Hippocampal formation (tissue), 2 donors: ENCODE measurements around the gene ANKRD11.

Experiments used
- DNase-seq, 2 donors: peaks; one replicate each; lab custom pipeline; 2025; lab: John Stamatoyannopoulos, UW

Gene ANKRD11

DNA sequence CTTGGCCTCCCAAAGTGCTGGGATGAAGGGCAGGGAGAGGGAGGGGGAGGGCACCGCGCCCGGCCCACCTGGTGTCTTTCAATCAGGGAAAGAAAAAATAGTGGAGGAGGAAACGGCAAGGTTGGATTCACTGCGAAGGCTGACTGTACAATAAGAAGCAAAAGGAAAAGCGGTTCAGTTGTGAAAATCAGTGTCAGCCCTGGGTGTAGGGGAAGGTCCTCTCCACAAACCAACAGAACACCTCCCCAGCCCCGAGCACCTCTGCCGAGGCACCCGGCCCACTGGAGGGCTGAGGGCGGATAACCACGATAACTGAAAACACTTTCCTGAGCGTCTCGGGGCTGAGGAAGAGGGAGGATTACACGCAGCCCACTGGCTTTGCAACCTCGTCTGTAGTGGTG, 16.4 kb upstream of the ANKRD11 start:
- no peak for DNase-seq

GRCh38 chr16:89506113-89506504, 15.7 kb upstream of the ANKRD11 start:
- no peak for DNase-seq

DNA sequence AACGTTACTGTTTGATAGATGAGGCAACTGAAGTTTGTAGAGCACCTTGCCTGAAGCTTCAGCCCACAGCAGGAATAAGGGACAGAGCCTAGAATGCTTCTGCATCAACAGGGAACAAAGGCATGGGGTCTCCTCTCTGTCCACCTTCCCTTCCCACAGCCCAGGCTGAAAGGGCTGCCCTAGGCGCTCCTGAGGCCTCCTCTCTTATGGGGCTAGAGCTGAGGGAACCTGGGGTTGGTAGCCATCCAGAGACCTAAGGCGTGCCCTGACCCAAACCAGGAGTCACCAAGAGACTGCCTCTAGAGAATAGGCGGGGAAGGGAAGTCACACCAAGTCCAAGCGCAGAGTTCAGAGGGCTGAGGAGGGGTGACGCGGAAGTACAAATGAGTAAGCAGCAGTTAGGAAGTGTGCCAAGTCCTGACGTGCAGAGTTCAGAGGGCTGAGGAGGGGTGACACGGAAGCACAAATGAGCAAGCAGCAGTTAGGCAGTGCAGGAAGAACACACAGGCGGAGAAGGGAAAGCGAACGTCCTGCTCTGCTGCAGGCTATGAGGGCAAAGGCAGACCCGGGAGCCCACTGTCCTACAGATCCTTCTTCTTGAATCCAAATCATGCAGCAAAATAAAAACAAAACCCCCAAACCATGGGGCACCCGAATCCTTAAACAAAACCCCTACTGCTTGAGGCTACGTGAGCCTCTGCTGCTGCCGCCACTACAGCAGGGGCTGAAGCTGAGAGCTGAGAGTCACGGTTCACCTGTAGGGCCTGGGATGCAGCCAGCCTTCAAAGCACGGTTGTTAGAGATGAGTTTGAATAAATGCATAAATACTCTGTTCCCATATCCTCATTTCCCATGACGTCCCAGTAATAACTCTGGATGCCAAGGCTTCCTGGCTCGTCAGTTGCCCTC, 15.1 kb upstream of the ANKRD11 start:
- DNase-seq = peak; percentile 25 to 50

- no peak for DNase-seq
Observed at GRCh38 chr16:89504091-89504490, 13.7 kb upstream of the ANKRD11 start.

GRCh38 chr16:89502081-89502843, 11.9 kb upstream of the ANKRD11 start:
- DNase-seq = no peak

- DNase-seq = no peak
Observed at GRCh38 chr16:89499767-89500166, 9.4 kb upstream of the ANKRD11 start.

DNA sequence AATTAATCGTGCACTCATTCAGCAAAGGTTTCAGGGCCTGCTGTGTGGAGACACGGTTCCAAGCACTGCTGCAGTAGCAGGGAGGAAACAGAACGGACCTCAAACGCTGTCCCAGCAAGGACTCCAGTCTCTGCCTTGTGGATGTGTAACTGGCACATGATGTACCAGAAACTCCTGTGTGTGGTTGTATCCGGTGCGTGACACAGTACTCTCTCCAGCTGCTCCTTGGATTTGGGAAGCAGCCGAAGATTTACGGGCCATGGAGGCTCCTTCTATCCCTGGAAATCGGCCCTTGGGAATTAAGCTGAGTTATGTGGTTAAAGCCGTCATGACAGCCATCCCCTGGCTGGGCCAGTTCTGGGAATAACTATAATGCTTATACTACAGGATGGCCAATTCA, 8.5 kb upstream of the ANKRD11 start:
- DNase-seq = no peak

DNA sequence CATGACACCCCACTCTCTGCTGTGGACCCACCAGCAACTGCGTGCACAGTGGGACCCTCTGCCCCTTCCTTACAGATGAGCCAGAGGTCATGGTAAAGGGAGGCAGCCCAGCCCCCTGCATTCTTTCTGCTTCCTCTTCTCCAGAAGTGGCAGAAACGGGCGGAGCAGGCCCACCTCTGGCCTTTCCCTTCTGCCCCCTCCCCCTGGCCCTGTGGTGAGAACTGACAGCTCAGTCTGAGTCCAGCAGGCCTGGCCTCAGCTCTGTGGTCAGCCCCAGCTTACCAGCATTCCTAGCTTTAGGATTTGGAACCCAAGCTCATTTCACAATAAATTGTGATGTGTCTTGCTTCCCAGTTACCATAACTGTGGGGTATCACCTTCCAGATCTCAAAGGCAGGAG, 4.8 kb upstream of the ANKRD11 start:
- DNase-seq = no peak

DNA sequence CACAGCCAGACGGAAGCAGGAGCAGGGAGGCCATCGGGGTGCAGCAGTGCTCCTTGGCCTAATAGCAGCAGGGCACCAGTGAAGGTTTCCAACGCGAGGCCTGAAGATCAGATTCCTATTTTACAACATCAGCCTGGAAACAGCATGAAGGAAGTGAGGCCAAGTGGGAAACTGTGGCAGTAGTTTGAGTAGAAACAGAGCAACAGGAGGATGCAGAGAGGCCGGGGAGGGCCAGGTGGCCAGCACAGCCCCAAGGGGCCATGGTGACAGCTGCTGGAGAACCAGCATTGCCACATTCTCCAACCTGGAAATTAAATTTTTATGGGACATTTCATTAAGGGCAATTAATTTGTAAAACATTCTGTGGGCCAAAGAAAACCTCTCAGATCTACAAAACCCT, 3.4 kb upstream of the ANKRD11 start:
- no peak for DNase-seq

DNA sequence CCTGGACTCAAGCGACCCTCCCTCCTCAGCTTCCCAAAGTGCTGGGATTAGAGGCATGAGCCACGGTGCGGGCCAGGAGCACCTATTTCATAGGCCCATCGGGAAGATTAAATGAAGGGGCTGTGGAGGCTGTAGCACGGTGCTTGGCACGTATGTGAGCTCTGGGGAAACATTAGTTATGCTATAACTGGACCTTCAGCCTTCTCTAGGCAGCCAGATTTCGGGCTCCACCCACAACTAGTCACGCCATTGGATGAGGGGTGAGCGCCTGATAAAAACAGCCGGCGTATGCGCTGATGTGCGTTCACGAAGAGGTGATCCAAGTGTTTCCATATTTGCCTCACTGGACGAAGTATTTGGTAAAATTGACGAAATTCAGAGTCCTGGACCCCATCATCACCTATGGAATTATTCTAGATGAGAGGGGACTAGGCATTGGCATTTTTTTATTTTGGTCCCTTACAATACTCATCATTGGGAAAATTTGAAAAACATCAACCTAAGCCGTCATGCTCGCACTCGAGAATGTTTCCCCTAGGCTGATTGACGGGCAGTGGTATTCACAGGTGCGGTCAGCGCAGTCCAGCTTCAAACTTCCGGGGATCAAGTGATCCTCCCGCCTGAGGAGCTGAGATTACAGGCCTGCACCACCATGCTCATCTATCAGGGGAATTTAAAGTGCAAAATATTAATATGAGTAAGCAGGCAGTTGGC, 1.8 kb upstream of the ANKRD11 start:
- DNase-seq = no peak

- no peak for DNase-seq
Observed at GRCh38 chr16:89491238-89491869, 993 bp upstream of the ANKRD11 start.

- DNase-seq = no peak
Observed at GRCh38 chr16:89489898-89490438, 393 bp downstream of the ANKRD11 start.

DNA sequence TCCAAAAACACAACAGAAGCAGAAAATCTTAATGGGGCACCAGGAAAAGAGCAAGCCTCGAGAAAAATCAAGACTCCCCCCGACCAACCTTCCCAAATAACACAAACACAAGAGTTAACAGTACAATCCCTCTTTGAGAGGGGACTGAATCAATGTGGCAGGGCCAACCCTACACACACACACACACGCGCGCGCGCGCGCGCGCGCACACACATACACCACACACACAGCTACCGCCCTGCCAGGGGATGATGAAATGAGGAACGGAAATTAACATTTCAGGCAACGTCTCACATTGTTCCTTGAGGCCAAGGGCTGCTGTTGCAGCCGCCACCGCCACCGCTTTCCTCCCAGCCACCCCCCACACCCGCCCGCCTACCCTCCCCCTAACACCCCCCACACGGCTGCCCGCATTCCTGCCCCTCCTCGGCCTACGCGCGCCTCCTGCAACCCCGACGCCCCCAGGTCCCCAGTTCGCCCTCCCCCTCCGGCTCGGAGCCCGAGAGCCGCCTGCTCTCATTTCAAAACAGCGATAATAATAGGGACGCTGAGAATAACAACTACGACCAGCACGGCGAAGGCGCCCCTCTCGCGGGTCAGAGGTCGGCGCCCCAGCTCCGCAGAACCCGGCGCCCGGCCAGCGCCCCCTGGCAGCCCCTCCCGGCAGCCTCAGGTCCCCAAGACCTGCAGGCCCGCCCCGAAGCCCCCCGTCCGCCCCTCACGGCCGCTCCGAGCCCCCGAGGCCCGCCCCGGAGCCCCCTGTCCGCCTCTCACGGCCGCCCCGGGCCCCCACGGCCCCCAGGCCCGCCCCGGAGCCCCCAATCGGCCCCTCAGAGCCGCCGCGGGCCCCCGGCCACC, 1.1 kb downstream of the ANKRD11 start:
- DNase-seq = peak; percentile 56 to 64

GRCh38 chr16:89485701-89486246, 4.6 kb downstream of the ANKRD11 start:
- no peak for DNase-seq

GRCh38 chr16:89484923-89485679, 5.3 kb downstream of the ANKRD11 start:
- DNase-seq = no peak

DNA sequence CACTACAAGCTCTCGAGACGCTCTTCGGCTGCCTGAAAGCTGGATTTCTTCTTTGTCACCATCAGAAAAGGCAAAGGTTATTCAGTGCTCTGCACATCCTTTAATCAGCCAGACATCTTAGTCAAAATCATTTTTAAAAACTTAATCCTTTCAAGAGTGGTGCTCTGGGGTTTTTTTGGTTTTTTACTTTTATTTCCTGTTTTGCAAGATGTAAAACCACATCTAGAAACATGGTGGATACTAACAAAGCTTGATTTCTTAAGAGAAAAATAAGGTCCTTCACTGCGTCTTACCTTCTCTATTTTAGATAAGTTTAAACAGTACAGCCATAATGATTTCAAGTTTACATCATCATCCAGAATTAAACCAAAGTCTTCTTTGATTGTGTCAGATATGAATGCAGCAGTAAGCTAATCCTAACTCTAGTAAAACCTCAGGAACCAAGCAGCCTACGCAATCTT, 6.3 kb downstream of the ANKRD11 start:
- no peak for DNase-seq

DNA sequence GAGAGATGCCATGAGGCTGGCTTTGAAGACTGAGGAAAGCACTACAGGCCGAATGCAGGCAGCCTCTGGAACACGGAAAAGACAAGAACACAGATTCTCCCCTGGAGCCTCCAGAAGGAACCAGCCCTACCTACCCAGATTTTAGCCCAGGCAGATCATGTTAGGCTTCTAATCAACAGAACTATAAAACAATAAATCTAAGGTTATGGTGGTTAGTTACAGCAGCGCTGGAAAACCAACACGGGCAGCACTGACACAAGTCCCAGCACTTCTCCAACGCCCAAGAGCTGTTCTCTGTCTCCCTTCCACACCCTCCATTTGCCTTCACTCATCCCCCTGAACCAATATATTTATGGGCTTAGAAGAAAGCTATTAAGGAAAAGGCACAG, 7.5 kb downstream of the ANKRD11 start:
- no peak for DNase-seq

DNA sequence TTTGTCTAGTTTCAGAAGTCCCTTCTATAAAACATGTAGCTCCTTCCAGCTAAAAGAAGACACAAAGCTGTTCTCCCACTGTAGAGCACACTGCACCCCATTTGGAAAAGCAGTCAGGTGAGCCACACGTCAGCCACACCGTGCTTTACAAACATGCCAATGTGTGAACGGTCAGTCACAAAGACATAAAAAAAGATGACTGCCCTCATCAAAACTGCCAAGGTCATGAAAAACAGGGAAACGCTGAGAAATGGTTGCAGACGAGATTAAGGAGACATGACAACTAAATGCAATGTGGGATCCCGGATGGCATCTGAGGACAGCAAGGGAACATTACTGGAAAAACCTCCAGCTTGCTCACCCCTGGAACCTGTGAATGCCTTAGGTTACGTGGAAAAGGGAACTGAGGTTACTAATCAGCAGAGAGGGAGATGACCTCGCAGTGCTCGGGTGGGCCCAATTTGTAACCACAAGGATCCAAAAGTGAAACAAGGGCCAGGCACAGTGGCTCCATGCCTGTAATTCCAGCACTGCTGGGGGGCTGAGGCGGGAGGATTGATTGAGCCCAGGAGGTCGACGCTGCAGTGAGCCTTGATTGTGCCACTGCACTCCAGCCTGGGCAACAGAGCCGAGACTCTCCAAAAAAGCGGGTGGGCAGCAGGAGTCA, 8.1 kb downstream of the ANKRD11 start:
- no peak for DNase-seq

DNA sequence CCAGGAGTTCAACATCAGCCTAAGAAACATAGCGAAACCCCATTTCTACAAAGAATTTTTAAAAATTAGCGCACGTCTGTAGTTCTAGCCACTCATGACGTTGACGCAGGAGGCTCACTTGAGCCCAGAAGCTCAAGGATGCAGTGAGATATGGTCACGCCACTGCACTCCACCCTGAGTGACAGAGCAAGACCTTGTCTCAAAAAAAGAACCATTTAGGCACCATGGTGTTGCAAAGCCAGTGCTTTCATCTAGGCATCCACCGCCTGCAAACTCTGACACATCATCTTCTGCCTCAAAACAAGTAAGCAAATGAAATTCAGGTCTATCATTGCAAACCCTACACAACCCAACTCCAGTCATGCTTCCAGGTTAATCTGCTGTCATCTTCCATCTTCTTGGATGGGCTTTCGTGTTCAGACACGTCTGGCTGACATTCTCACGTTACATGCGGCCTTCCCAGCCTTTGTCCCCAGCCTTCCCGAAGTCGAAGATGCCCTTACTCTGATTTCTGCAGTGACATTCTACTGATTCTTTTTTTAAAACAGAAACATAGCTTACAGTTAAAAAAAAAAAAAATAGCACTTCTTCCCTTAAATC, 8.9 kb downstream of the ANKRD11 start:
- no peak for DNase-seq
